GM15510 (cell line): ENCODE data around the gene VTI1B.

Experiments
- POLR2A ChIP-seq: IDR thresholded peaks from 3 replicates; pipeline ENCODE4 v1.6.1; 2011; ENCODE audit warnings: borderline replicate concordance; ENCODE audit not compliant: insufficient read length; ENCODE audit errors: extremely low read depth

VTI1B gene

DNA sequence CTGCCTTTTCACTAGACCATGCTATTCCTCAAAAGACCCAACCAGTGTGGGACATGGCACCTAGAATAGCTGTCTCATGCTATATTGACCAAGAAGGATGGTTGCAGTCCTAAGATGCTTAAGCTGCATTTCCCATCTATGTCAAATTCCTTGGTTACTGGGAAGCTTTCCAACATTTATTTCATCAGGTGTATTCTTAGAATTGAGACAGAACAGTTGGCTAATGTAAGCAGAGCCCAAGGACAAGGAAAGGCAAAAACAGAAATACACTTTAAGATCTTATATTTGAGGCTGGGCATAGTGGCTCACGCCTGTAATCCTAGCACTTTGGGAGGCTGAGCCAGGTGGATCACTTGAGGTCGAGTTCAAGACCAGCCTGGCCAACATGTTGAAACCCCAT lies 30.0 kb downstream of the VTI1B start:
- TF ChIP-seq POLR2A = no peak

DNA sequence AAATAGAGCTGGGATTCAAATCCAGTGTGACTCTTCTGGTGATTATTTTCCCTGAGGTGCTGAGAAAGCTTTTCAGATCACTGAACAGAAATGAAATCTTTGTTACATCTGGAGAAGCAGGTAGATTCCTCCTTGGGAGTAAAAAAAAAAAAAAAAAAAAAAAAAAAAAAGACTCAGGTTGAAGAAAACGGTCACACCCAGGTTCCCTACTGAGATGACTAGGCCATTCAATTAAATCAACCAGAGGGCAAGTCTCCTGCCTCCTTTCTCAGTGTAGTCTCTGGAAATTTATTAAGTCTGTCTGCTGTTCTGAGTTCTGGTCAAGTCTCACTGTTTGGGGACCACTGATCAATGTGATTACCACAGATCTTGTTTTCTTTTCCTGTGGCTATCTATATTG lies 30.7 kb downstream of the VTI1B start:
- TF ChIP-seq POLR2A = no peak

DNA sequence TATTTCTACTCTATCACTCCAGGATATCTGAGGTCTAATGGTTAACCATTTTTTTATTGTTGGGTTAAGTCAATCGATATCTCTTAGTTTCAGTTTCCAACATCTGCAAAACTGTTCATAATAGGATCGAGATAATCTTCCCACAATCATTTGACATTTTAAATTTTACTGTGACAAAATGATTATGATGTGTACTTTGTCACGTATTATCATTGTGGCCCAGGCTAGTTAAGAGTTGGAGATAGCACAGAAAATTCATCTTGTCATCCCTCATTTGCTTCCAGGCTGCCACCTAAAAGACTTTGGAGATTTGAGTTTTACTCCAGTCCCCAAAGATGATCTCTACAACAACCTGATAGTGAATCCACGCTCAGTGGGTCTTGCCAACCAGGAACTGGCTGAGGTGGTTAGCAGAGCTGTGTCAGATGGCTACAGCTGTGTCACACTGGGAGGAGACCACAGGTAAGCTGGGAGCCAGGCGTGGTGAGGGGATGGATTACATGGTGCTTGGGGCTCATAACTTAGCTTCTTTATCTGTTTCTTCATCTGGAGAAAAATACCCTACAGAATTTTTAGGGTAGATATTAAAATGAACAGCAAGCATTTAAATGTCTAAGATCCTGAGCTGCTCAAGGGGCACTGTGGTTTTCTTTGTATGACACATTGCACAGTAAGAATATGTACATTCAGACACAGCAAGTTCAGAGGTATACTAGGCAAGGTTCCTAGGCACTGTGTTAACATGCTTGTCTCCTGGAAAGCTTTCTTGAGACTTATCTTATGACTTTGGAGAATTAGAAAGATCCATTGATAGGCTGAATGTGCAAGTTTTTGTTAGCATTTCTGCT lies 32.3 kb downstream of the VTI1B start:
- no peak for TF ChIP-seq POLR2A

DNA sequence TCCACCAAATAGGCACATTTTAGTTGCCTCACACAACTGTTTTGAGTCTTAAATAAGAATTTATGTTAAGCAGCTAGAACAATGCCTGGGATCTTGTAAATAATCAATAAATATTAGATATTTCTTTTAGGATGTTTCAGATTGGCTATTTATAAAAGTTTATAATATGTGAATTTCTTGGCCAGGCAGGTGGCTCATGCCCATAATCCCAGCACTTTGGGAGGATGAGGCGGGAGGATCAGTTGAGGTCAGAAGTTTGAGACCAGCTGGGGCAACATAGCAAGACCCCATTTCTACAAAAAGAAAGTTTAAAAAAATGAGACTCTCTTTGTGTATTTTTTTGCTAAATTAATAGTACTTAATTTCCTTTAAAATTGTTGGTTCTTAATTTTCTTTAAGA lies 33.0 kb downstream of the VTI1B start:
- TF ChIP-seq POLR2A = no peak

DNA sequence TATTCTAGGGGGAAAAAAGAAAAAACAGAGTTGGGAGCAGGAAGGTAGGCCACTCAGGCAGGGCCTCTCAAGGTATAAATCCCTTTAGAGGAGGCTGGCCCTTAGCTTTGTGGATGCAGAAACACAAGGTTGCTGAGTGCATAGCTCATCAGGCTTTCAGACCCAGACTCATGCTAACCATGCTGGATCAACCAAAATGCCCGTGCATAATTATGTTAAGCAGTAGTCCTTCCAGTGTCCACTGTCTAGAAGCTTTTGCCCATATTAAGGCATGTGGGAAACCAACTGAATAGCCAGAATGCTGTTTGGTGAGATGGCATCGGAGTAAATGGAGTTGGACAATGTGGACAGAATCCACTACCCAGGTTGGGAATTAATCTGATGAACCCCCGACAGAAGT lies 35.8 kb downstream of the VTI1B start:
- TF ChIP-seq POLR2A = no peak

DNA sequence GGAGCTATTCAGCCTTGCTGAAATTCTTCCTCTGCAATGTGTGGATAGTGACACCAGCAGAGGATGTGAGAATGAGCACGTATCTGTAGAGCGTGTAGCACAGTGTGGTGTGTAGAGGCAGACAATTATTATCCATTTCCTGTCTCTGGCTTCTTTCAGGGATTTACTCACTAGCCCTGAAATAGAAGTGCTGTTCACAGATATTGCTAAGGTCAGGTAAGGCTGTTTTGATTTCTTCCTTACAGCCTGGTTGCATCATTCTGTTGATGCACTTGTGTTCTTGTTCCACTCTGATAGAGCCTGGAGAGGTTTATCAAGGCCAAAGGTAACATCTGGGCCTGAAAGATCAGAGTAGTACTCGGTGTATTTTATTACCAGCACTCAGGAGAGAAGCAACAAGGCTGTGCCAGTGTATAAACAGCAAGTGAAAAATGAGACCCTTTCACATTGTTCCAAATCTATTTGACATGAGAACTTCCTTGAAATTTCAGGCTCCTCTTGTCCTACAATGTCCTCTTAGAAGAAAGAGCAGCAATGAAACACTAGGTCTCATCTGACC lies 38.0 kb downstream of the VTI1B start:
- TF ChIP-seq POLR2A = no peak

DNA sequence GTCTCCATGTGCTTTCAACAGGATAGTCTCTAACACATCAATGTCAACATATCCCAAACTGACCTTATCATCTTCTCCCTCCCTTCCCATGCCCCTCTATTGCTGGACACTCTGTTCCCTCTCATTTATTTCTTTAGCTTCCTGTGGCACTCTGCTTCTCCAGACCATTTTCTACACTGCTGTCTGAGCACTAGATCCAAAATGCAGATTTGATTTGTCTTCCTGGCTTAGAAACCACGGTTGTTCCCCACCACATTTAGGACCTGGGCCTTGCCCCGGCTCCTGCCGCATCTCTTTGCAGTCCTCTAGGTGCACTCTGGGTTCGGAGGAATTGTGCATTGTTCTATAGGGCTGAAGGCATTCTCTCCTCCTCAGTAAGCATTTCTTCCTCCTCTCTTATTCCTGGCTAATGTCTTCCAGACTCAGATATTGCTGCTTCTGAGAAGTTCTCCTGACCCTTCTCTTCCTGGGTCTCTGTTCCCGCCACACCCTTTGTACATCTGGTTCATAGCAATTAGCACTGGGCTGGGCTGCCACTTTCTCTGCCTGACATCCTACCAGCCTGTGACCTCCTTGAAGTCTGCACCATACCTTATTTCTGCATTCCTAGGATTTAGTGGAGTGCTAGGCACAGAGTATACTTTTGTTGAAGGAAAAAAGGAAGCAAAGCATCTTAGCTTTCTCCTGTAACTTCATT lies 40.8 kb downstream of the VTI1B start:
- TF ChIP-seq POLR2A = no peak

DNA sequence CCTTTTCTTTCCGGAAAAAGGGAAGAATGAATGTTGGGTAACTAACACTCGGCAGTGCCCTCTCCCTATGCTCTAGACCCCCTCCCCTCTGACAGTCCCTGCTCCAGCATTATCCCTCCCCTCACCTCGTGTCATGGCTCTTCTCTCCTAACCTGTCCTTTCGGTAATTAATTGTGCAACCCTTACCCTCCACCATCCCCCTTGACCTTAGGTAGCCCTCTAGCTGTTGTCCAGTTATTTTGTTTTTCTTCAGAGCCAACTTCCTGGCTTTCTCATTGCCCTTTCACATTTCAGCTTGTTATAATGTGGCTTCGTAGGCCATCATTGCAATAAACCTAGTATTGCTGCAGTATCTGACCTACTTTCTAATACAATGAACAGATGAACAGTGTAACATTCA lies 43.5 kb downstream of the VTI1B start:
- no peak for TF ChIP-seq POLR2A

DNA sequence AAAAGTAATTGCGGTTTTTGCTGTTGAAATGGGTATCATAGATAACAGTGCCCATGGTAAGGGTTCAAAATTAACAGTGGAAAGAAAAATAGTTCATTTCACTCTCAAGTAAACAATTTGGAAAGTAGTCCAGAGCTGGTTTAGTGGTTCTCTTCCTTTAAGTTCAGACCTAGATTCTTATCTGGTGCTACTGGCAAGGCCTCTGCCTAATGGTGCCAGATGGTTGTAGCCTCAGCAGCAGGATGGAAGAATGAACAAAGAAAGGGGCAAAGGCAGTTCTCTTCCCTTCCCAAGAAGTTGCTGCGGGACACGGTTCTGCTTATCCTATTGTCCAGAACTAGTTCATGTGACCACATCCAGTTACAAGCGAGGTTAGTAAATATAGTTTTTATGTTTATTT lies 44.2 kb downstream of the VTI1B start:
- no peak for TF ChIP-seq POLR2A

DNA sequence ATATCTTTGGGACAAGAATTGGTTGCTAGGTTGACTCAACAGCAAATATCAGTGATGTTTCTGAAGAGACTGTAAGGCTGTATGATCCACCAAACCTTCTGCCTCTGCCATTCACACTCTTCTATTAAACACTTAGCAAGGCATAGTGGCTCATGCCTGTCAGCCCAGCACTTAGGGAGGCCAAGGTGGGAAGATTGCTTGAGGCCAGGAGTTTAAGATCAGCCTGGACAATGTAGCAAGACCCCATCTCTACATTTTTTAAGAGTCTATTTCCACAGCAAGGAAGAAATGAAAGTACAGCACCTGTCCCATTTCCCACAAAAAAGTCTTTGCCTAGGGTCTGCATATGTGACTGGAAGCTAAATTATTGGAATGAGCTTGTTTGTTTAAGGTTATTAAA lies 46.9 kb downstream of the VTI1B start:
- no peak for TF ChIP-seq POLR2A

DNA sequence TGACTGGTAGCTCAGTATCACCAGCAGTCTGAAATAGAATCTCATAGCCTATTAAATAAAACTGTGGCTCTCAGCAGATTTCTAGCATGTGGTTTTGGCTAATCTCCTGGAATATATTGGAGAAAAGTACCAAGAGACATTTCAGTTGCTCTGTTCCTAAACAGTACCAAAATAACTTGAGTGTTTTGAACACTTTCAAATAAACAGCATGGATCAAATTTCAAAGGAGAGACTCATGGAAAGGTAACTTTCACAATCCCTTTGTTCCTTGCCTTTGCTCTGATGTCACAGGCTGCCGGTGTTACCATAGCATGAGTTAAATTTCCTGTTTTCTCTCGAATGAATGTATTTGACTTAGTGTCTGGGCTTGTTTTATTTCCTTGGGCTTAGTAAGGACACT lies 51.3 kb downstream of the VTI1B start:
- no peak for TF ChIP-seq POLR2A

DNA sequence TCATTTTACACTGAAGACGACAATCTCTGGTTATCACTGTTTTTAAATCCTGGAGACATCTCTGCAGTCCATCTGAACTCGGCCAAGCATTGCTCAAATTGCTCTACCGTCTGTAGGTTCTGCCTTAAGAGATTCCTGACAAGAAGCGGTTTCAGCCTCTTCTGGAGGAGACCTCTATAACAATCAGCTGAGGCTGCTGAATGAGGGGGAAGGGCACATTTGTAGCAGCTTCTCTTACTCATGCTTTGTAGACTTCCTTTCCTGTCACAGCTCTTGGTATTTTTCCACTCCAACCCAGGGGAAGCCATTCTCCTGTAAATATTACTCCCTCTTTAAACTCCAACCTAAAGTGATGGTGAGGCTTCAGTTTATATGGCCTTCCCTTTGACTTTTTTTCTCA lies 51.8 kb downstream of the VTI1B start:
- no peak for TF ChIP-seq POLR2A

DNA sequence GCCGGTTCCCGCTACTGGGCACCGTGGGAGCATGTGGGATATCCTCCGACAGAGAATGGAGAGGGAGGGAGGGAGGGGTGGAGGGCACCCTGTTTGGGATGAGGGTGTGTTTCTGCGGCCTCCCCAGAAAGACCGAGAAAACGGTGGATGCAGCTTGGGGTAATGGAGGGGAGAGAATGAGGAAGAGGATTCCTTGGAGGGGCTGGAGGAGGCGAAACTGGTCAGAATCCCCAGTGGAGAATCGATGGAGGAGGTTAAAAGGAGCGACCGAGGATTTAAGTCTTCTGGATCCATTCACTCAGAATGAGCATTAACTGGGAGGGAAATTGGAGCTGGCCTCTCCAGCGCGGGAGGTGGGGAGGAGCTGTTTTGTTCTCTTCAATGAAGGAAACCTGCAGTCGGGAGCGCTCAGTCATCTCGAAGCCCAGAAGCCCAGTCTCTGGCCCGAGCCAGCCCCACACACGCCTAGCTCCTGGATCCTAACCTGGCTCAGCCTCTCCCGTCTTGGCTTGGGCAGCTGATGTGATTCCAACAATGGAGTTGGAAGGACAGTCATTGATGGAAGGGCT lies 54.1 kb downstream of the VTI1B start:
- no peak for TF ChIP-seq POLR2A

DNA sequence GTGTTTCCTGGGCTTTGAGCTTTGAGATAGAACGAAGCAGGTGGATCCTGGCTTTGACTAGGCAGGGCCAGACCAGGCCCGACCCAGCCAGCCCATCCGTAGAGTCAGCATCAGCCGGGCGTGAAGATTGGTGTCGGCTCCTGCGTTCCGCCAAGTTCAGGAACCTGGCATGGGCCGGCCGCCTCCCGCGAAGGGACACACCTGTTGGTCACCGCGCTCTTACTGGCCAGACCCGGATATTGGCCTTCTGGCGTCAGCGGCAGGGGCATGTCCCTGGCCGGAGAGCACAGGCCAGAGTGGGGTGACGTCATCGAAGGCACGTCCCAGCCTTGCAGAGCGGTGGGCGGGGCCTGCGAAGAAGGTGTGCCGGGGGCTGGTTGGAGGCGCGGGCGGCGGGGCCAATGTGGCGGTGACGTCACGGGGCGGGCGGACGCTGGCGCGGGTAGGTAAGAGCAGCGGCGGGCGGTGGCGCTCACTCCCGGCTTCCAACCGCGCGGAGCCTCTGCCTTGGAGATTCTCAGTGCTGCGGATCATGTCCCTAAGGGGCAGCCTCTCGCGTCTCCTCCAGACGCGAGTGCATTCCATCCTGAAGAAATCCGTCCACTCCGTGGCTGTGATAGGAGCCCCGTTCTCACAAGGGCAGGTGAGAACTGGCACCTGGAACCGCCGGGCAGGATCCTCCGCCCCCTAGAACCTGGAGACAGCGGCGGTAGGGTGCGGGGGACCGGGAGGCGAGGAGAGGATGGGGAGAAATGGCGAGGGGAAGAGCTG lies 54.8 kb downstream of the VTI1B start, which contains the start of gene ARG2:
ARG2 (plus strand) TSS at position 475 of the 771 bp plus-strand sequence; CDS start at position 533, 58 bp downstream.
- peak; percentile 32 for TF ChIP-seq POLR2A
